GM18498 (cell line): ENCODE results near the gene CELF6.
"Not testable (repeated sequence)": the region's sequence is repeated elsewhere in the genome, so short reads cannot be mapped to it uniquely, and the experiment has no call there.

ENCODE experiments used
- ATAC-seq: cut with Tn5 transposase; IDR thresholded peaks from one replicate; pipeline ENCODE4 v1.9.1; 2021; ENCODE audit warnings: mild to moderate bottlenecking, moderate library complexity; ENCODE audit not compliant: unreplicated experiment

Gene CELF6

GRCh38 chr15:72318408-72318942, 1.5 kb downstream of the CELF6 start:
- ATAC-seq: no peak

- no peak for ATAC-seq
Measured at GRCh38 chr15:72315706-72316370, 4.1 kb downstream of the CELF6 start.

- no peak for ATAC-seq
Measured at GRCh38 chr15:72313881-72314280, 6.1 kb downstream of the CELF6 start.

GRCh38 chr15:72313448-72313840, 6.5 kb downstream of the CELF6 start:
- ATAC-seq: no peak

GRCh38 chr15:72312605-72313447, 7.1 kb downstream of the CELF6 start:
- peak; percentile 59 for ATAC-seq

- ATAC-seq: no peak
Measured at GRCh38 chr15:72307026-72307425, 12.9 kb downstream of the CELF6 start.

- no peak for ATAC-seq
Measured at GRCh38 chr15:72306211-72306785, 13.7 kb downstream of the CELF6 start.

GRCh38 chr15:72304596-72304995, 15.4 kb downstream of the CELF6 start:
- ATAC-seq: no peak

- ATAC-seq: no peak
Measured at GRCh38 chr15:72302955-72303354, 17.0 kb downstream of the CELF6 start.

GRCh38 chr15:72289597-72290325, 30.2 kb downstream of the CELF6 start:
- no peak for ATAC-seq

- ATAC-seq: no peak
Measured at GRCh38 chr15:72288796-72289596, 31.0 kb downstream of the CELF6 start.

GRCh38 chr15:72285927-72286516, 33.9 kb downstream of the CELF6 start:
- ATAC-seq: no peak

- ATAC-seq: no peak
Measured at GRCh38 chr15:72285402-72285801, 34.6 kb downstream of the CELF6 start.

- ATAC-seq: no peak
Measured at GRCh38 chr15:72284781-72285180, 35.2 kb downstream of the CELF6 start.

GRCh38 chr15:72281713-72282112, 38.2 kb downstream of the CELF6 start:
- ATAC-seq: no peak

- ATAC-seq: no peak
Measured at GRCh38 chr15:72280751-72281150, 39.2 kb downstream of the CELF6 start.

- ATAC-seq: no peak
Measured at GRCh38 chr15:72278737-72279136, 41.2 kb downstream of the CELF6 start.

- ATAC-seq: no peak
Measured at GRCh38 chr15:72276326-72276700, 43.6 kb downstream of the CELF6 start.

GRCh38 chr15:72275635-72276325, 44.2 kb downstream of the CELF6 start:
- not testable (repeated sequence) for ATAC-seq
